A549 (cell line): ENCODE measurements around the gene SARS1. TPM values are rescaled to one million over a fixed set of nuclear protein-coding genes. Genes with fewer than 3 reads are reported as not detected.
A peak's percentile ranks its signal among the peaks of the same experiment; 100 is the strongest.

Experiments
- ATAC-seq, 2 experiments: fragments of 200-7000 bp in 1 of 2; fragments of >200 bp in 1 of 2; cut with Nextera tagmentation in 1 of 2; cut with Tn5 transposase in 1 of 2; 3 replicates each; pipeline versions ENCODE4 v1.8.0 to v1.9.1; 2018 to 2020; ENCODE audit warnings: mild to moderate bottlenecking in 1 of 2, moderate library complexity in 1 of 2
- CTCF ChIA-PET: fragments of 300-600 bp; sonication (Branson Sonifier 250); formaldehyde crosslinking; extraction: SDS; loops from one replicate; lab custom pipeline; 2021; ENCODE audit warnings: antibody characterized with exemption, inconsistent platforms; lab: Yijun Ruan, JAX
- POLR2A ChIA-PET: fragments of 350-600 bp; formaldehyde crosslinking; extraction: SDS; loops from one replicate; lab custom pipeline; 2021; ENCODE audit warnings: antibody characterized with exemption, inconsistent platforms; lab: Yijun Ruan, JAX
- DNase-seq, 2 experiments: peaks; one replicate each; pipeline versions ENCODE4 v3.0.0 to v3.0.0-alpha.2; 2011 to 2016; ENCODE audit warnings: low read depth in 1 of 2, low spot score in 1 of 2
- FAIRE-seq: peaks from 2 replicates; lab custom pipeline; 2011; peaks lifted over from hg19 to GRCh38; lab: Jason Lieb, UNC
- H3K27ac ChIP-seq, 2 experiments: fragments of >200 bp; sonication (Bioruptor Twin); formaldehyde crosslinking; 3 replicates each; pipeline ENCODE4 v1.5.1; 2016 to 2017
- H3K4me1 ChIP-seq: fragments of >200 bp; sonication (Bioruptor Twin); formaldehyde crosslinking; 3 replicates; pipeline ENCODE4 v1.6.1; 2016
- H3K4me2 ChIP-seq: fragments of >200 bp; sonication (Bioruptor Twin); formaldehyde crosslinking; 3 replicates; pipeline ENCODE4 v1.6.1; 2016
- H3K4me3 ChIP-seq: fragments of >200 bp; sonication (Bioruptor Twin); formaldehyde crosslinking; 3 replicates; pipeline ENCODE4 v1.5.1; 2016
- H3K9me3 ChIP-seq: fragments of >200 bp; sonication (Bioruptor Twin); formaldehyde crosslinking; 3 replicates; pipeline ENCODE4 v1.6.1; 2016
- ATOH8 ChIP-seq: fragments of 250-450 bp; sonication (Bioruptor Pico); IDR thresholded peaks from 2 replicates; pipeline ENCODE4 v1.5.0; 2020; ENCODE audit warnings: low read depth, mild to moderate bottlenecking, moderate library complexity
- BCL3 ChIP-seq: fragments of >200 bp; sonication (Bioruptor Twin); formaldehyde crosslinking; IDR thresholded peaks from 3 replicates; pipeline ENCODE4 v1.6.1; 2016
- CBX8 ChIP-seq: fragments of 200-600 bp; sonication (generic); IDR thresholded peaks from 2 replicates; pipeline ENCODE4 v1.6.1; 2016
- CTCF ChIP-seq: fragments of >200 bp; sonication (Bioruptor Twin); formaldehyde crosslinking; IDR thresholded peaks from 3 replicates; pipeline ENCODE4 v1.5.1; 2016
- EHF ChIP-seq: fragments of 250-450 bp; sonication (Bioruptor Pico); IDR thresholded peaks from 2 replicates; pipeline ENCODE4 v1.5.0; 2020; ENCODE audit warnings: mild to moderate bottlenecking
- ELK1 ChIP-seq: fragments of 150-350 bp; IDR thresholded peaks from 2 replicates; pipeline ENCODE4 v1.6.1; 2014; ENCODE audit warnings: low read depth, mild to moderate bottlenecking, low read length
- HES2 ChIP-seq: fragments of >200 bp; sonication (Bioruptor Twin); formaldehyde crosslinking; IDR thresholded peaks from 2 replicates; pipeline ENCODE4 v1.6.1; 2016
- HEYL ChIP-seq: fragments of 250-450 bp; sonication (Bioruptor Pico); IDR thresholded peaks from 2 replicates; pipeline ENCODE4 v1.8.0; 2021; ENCODE audit warnings: mild to moderate bottlenecking, moderate library complexity
- HOXB13 ChIP-seq: fragments of 250-450 bp; sonication (Bioruptor Pico); IDR thresholded peaks from 2 replicates; pipeline ENCODE4 v1.5.0; 2020; ENCODE audit warnings: low read depth, mild to moderate bottlenecking, moderate library complexity
- HOXB5 ChIP-seq: fragments of 250-450 bp; sonication (Bioruptor Pico); IDR thresholded peaks from 2 replicates; pipeline ENCODE4 v1.5.0; 2020; ENCODE audit warnings: mild to moderate bottlenecking, moderate library complexity
- JUN ChIP-seq, 2 experiments: fragments of >200 bp; sonication (Bioruptor Twin); formaldehyde crosslinking; IDR thresholded peaks; 2 replicates in 1 of 2; 3 replicates in 1 of 2; pipeline ENCODE4 v1.6.1; 2016 to 2017
- JUNB ChIP-seq: fragments of >200 bp; sonication (Bioruptor Twin); formaldehyde crosslinking; IDR thresholded peaks from 2 replicates; pipeline ENCODE4 v1.6.1; 2016
- MAZ ChIP-seq: fragments of 150-350 bp; IDR thresholded peaks from 2 replicates; pipeline ENCODE4 v1.6.1; 2014; ENCODE audit warnings: antibody characterized with exemption, low read depth, low read length, borderline replicate concordance
- MYC ChIP-seq: IDR thresholded peaks from 2 replicates; pipeline ENCODE4 v1.6.1; 2012; ENCODE audit warnings: mild to moderate bottlenecking, inconsistent platforms, low read length, improper control_type of control experiment, borderline replicate concordance
- NPAS2 ChIP-seq: fragments of 250-450 bp; sonication (Bioruptor Pico); IDR thresholded peaks from 2 replicates; pipeline ENCODE4 v1.8.0; 2022; ENCODE audit warnings: mild to moderate bottlenecking, moderate library complexity, borderline replicate concordance
- NR3C1 ChIP-seq: fragments of >200 bp; sonication (Bioruptor Twin); formaldehyde crosslinking; IDR thresholded peaks from 3 replicates; pipeline ENCODE4 v1.6.1; 2017
- PBX3 ChIP-seq: IDR thresholded peaks from 2 replicates; pipeline ENCODE4 v1.6.1; 2012
- PHF8 ChIP-seq: fragments of 200-600 bp; sonication (generic); IDR thresholded peaks from 2 replicates; pipeline ENCODE4 v1.6.1; 2016; ENCODE audit warnings: low read depth, mild to moderate bottlenecking, antibody characterized with exemption, moderate library complexity, borderline replicate concordance
- POLR2AphosphoS2 ChIP-seq: conservative IDR thresholded peaks from 2 replicates; pipeline ENCODE4 v1.6.1; 2012; ENCODE audit warnings: low read length, improper control_type of control experiment, inconsistent platforms
- RAD21 ChIP-seq, 2 experiments: fragments of >200 bp in 1 of 2; sonication (Bioruptor Twin) in 1 of 2; formaldehyde crosslinking in 1 of 2; IDR thresholded peaks in 1 of 2; conservative IDR thresholded peaks in 1 of 2; 2 replicates in 1 of 2; 3 replicates in 1 of 2; pipeline ENCODE4 v1.6.1; 2012 to 2018; ENCODE audit warnings: inconsistent platforms in 1 of 2
- RARB ChIP-seq: fragments of 250-450 bp; sonication (Bioruptor Pico); IDR thresholded peaks from 2 replicates; pipeline ENCODE4 v1.8.0; 2021; ENCODE audit warnings: mild to moderate bottlenecking, moderate library complexity
- RFX5 ChIP-seq: fragments of 450-650 bp; IDR thresholded peaks from 2 replicates; pipeline ENCODE4 v1.7.1; 2014; ENCODE audit warnings: antibody characterized with exemption, mild to moderate bottlenecking, moderate library complexity
- RNF2 ChIP-seq: fragments of 200-600 bp; sonication (generic); IDR thresholded peaks from 2 replicates; pipeline ENCODE4 v1.6.1; 2016; ENCODE audit warnings: low read depth, mild to moderate bottlenecking, antibody characterized with exemption, moderate library complexity, borderline replicate concordance
- SMC3 ChIP-seq: fragments of >200 bp; sonication (Bioruptor Twin); formaldehyde crosslinking; IDR thresholded peaks from 3 replicates; pipeline ENCODE4 v1.6.1; 2018; ENCODE audit warnings: inconsistent platforms
- TFCP2L1 ChIP-seq: fragments of 250-450 bp; sonication (Bioruptor Pico); IDR thresholded peaks from 2 replicates; pipeline ENCODE4 v1.5.0; 2021; ENCODE audit warnings: mild to moderate bottlenecking
- ZC3H11A ChIP-seq: fragments of 450-650 bp; IDR thresholded peaks from 2 replicates; pipeline ENCODE4 v1.6.1; 2014; ENCODE audit warnings: antibody characterized with exemption, mild to moderate bottlenecking
- ZNF302 ChIP-seq: fragments of 250-450 bp; sonication (Bioruptor Pico); IDR thresholded peaks from 2 replicates; pipeline ENCODE4 v1.9.0; 2021; ENCODE audit warnings: inconsistent platforms, mild to moderate bottlenecking, moderate library complexity
- WGBS: methylation state at CpG from one replicate; pipeline ENCODE4 v1.1.6; 2017; ENCODE audit errors: missing lambda C conversion rate; 5-methylcytosine and 5-hydroxymethylcytosine counted together
- polyA plus RNA-seq, 4 experiments: library from polyadenylated mRNA; depleted of rRNA in 3 of 4; stranded (reverse); fragments of >200 nt; fragmentation: RNase III in 1 of 4; extraction: RNeasy Plus Mini Kit Qiagen cat#74134 plus additional on column Dnase treatment in 1 of 4; gene quantifications; 2 replicates in 3 of 4; 3 replicates in 1 of 4; pipeline ENCODE4 v1.2.3, GENCODE V29; 2011 to 2017

Gene SARS1
- polyA plus RNA-seq, 2 of the 4 experiments (the other 2 are of a cell fraction), result 103 to 152 TPM

GRCh38 chr1:109272831-109273547 is 59.3 kb downstream of the SARS1 start:
- TF ChIP-seq POLR2AphosphoS2 (no peak), MYC (no peak), ATOH8 (CRISPR knock-in tag) (no peak), HOXB5 (no peak), HES2 (no peak), PBX3 (no peak), PHF8 (no peak), EHF (CRISPR knock-in tag) (no peak), RFX5 (no peak), RARB (CRISPR knock-in tag) (no peak), JUNB (no peak), ZC3H11A (no peak), CBX8 (no peak)
- TF ChIP-seq, all 56 proteins: peak for 0
- H3K4me1 ChIP-seq, result peaks cover 53% of the 10 kb centered on the region
- no peaks in the 10 kb centered on the region for H3K9me3 ChIP-seq
- peak overlapping the region; percentile 83 for H3K4me2 ChIP-seq
- CTCF ChIA-PET, result interaction anchor here (0.6 to 1.7 kb wide), 3 partner anchors 8 to 240 kb away, joined by 3 to 9 read pairs (median 5); partner anchors contain the start of gene SORT1
- peak overlapping the region; percentile 95 to 99 for H3K27ac ChIP-seq
- POLR2A ChIA-PET, result no interaction called here
- ATAC-seq, result peak in 1 of 2 experiments; percentile 21; a peak in 3 of 6 replicates
- peak in 1 of 2 experiments; percentile 43 for DNase-seq
- no peak overlapping the region for H3K4me3 ChIP-seq
- FAIRE-seq, result no peak
- WGBS, result 88% methylated on average over 4 of the region's 16 CpGs

GRCh38 chr1:109273570-109274288 is 60.0 kb downstream of the SARS1 start:
- ChIA-PET CTCF (interaction anchor here (1.2 to 1.7 kb wide), 2 partner anchors 9 to 125 kb away, joined by 5 to 9 read pairs; partner anchors contain the start of gene SORT1), POLR2A (interaction anchor here (0.9 kb wide), 1 partner anchor 9 kb away, joined by 3 read pairs; the partner anchor contains the start of gene PSRC1)
- no peak overlapping the region for H3K4me3 ChIP-seq
- H3K4me1 ChIP-seq, result peaks cover 53% of the 10 kb centered on the region
- peak overlapping the region; percentile 83 for H3K4me2 ChIP-seq
- TF ChIP-seq RAD21 (conservative IDR thresholded peaks at IDR 0.05 in 1 of 2, IDR thresholded peaks at IDR 0.05 in 1 of 2) (no peak), NR3C1 (no peak), MYC (no peak), HOXB13 (CRISPR knock-in tag) (no peak), ELK1 (no peak), MAZ (no peak), TFCP2L1 (no peak), RARB (CRISPR knock-in tag) (no peak), ZNF302 (CRISPR knock-in tag) (no peak), RNF2 (no peak), JUN (IDR thresholded peaks at IDR 0.05) (no peak), CTCF (no peak), BCL3 (no peak), SMC3 (no peak), HEYL (no peak), NPAS2 (no peak), PBX3 (no peak)
- TF ChIP-seq, all 56 proteins: peak for 0
- DNase-seq (no peak), FAIRE-seq (no peak), ATAC-seq (no peak)
- WGBS, result 95% methylated on average over 15 of the region's 30 CpGs
- H3K27ac ChIP-seq, result peak overlapping the region; percentile 95 to 99
- H3K9me3 ChIP-seq, result no peaks in the 10 kb centered on the region
